Activated T-cell treated with anti-CD3 and anti-CD28 coated beads, Interleukin-2, amount 50 U/mL, for 4 hours (primary cell): ENCODE results near the gene AICDA. TPM values are rescaled to one million over a fixed set of nuclear protein-coding genes. Genes with fewer than 3 reads are reported as not detected.
"Not testable (repeated sequence)": the region's sequence is repeated elsewhere in the genome, so short reads cannot be mapped to it uniquely, and the experiment has no call there.

Source experiments
- ATAC-seq, 2 donors: fragments of 200-7000 bp; cut with Tn5 transposase; one replicate each; pipeline ENCODE4 v1.10.0; 2021
- DNase-seq: peaks from one replicate; pipeline ENCODE4 v3.0.0-alpha.2; 2020
- H3K27me3 Mint-ChIP-seq: one replicate; pipeline ENCODE4 v1.8.0; 2021; ENCODE audit warnings: low read depth, mixed read lengths
- H3K36me3 Mint-ChIP-seq: one replicate; pipeline ENCODE4 v1.8.0; 2022; ENCODE audit warnings: mixed read lengths; ENCODE audit not compliant: insufficient read depth
- H3K4me1 Mint-ChIP-seq: one replicate; pipeline ENCODE4 v1.8.0; 2021; ENCODE audit warnings: low read depth, mixed read lengths
- H3K4me3 Mint-ChIP-seq: one replicate; pipeline ENCODE4 v1.8.0; 2021; ENCODE audit warnings: mild to moderate bottlenecking, moderate library complexity, mixed read lengths
- H3K9me3 Mint-ChIP-seq: one replicate; pipeline ENCODE4 v1.8.0; 2021; ENCODE audit warnings: mixed read lengths
- total RNA-seq, 3 donors: library from RNA; stranded (reverse); gene quantifications; one replicate each; pipeline ENCODE4 v1.2.1, GENCODE V29; 2021

The AICDA gene
- total RNA-seq, 3 donors from 2014 or later: not detected

DNA sequence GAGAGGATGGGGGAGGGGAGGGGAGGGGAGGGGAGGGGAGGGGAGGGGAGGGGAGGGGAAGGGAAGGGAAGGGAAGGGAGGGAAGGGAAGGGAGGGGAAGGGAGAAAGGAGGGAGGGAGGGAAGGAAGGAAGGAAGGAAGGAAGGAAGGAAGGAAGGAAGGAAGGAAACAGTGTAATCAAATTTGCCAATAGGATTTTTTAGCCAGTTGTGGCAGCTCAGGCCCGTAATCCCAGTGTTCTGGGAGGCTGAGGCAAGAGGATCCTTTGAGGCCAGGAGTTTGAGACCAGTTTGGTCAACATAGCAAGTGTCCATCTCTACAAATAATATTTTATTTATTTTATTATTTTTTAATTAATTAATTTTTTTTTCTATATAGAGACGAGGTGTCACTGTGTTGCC, 19.4 kb downstream of the AICDA start:
- DNase-seq: no peak
- Mint-ChIP-seq H3K4me3 (no peak overlapping the region), H3K4me1 (peaks cover 6% of the 10 kb centered on the region), H3K9me3 (no peaks in the 10 kb centered on the region), H3K36me3 (no peaks in the 10 kb centered on the region), H3K27me3 (no peaks in the 10 kb centered on the region)
- ATAC-seq: no peak

GRCh38 chr12:8590842-8591545, 21.7 kb downstream of the AICDA start:
- Mint-ChIP-seq H3K36me3 (no peaks in the 10 kb centered on the region), H3K4me3 (no peak overlapping the region), H3K4me1 (peaks cover 6% of the 10 kb centered on the region), H3K9me3 (no peaks in the 10 kb centered on the region), H3K27me3 (no peaks in the 10 kb centered on the region)
- DNase-seq (no peak), ATAC-seq (peak; percentile 66 to 69)

DNA sequence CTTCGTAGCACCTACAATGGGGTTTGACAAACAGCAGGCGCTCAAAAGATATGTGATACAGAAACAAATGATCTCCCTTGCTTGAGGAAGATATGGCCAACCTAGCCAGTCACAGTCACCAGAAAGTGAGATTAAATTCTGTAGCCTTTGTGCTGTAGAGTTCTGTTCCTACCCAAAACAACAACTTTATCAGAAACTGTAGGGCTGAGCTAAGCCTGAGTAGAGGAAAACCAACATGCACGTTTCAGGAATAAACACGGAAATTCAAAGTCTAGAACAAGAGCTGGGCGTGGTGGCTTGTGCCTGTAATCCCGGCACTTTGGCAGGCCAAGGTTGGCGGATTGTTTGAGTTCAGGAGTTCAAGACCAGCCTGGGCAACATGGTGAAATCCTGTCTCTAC, 23.0 kb downstream of the AICDA start:
- Mint-ChIP-seq H3K4me1 (peaks cover 6% of the 10 kb centered on the region), H3K36me3 (no peaks in the 10 kb centered on the region), H3K9me3 (no peaks in the 10 kb centered on the region), H3K27me3 (no peaks in the 10 kb centered on the region), H3K4me3 (no peak overlapping the region)
- DNase-seq (no peak), ATAC-seq (no peak)

GRCh38 chr12:8584478-8584877, 28.2 kb downstream of the AICDA start:
- not testable (repeated sequence) for H3K4me3 Mint-ChIP-seq, ATAC-seq, DNase-seq, H3K36me3 Mint-ChIP-seq, H3K27me3 Mint-ChIP-seq, H3K9me3 Mint-ChIP-seq, H3K4me1 Mint-ChIP-seq

DNA sequence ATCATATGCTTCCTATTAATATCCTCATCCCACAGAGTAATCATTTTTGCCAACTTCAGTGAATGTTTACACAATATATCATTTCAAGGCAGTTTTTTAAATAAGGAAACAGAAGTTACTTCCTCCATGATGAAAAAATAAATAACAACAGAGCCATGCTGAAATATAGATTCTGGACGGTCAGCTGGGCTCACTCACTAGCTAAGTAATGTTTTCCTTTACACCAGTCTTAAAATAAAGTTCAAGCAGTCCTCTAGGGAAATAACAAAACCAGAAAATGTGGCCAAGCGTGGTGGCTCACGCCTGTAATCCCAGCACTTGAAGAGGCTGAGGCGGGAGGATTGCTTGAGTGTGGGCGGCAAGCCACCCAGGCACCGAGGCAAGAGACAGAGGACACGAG, 28.7 kb downstream of the AICDA start:
- H3K27me3 Mint-ChIP-seq: no peaks in the 10 kb centered on the region
- ATAC-seq (no peak), DNase-seq (no peak)
- no peak overlapping the region for H3K4me3 Mint-ChIP-seq
- no peaks in the 10 kb centered on the region for H3K9me3 Mint-ChIP-seq
- H3K4me1 Mint-ChIP-seq: peaks cover 4% of the 10 kb centered on the region
- H3K36me3 Mint-ChIP-seq: no peaks in the 10 kb centered on the region

DNA sequence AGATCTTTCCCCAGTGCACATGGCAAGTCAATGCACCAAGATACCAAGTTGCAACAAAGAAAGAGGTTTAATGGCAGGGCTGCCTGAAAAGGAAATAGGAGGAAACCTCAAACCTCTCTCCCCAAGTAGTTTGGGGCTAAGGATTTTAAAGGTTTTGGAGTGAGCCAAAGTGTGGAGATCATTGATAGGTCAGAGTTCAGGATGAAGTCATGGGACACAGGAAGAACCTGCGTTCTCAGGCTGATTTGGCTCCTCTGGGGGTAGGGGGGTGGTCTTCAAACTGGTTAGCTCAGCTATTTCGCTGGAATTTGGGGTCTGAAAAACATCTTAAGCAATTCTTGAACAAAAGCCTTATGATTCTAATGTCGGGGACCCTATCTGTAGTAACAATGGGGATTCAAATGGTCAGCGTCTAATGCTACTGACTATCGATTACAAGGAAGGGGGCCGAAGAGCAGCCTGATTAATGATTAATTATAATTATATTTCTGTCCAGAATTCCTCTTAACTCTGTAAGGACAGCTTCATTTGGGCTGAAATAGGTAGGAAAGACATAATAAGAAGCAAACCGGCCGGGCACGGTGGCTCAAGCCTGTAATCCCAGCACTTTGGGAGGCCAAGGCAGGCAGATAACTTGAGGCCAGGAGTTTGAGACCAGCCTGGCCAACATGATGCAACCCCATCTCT, 31.4 kb downstream of the AICDA start:
- no peak overlapping the region for H3K4me3 Mint-ChIP-seq

DNA sequence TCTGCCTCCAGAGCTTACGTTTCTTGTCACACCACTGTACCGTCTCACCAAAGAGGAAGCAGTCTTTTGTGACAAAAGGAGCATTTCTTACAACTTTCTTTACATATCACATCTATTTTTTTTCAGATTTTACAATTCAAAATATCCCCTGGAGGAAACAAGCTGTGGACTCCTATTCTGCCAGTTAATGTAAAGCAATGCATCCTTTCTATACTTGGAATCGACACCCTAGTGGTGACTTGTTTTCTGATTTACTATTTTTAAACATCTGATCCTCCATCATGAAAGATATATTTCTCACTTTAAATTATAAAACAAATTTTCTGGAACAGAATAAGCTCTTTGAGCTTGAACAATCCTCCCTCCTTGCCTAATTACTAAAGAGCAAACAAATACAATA, 34.8 kb downstream of the AICDA start:
- DNase-seq: no peak
- H3K27me3 Mint-ChIP-seq: no peaks in the 10 kb centered on the region
- H3K4me3 Mint-ChIP-seq: no peak overlapping the region
- no peaks in the 10 kb centered on the region for H3K36me3 Mint-ChIP-seq
- peaks cover 5% of the 10 kb centered on the region for H3K4me1 Mint-ChIP-seq
- no peaks in the 10 kb centered on the region for H3K9me3 Mint-ChIP-seq
- no peak for ATAC-seq

More for the DNA sequence above, 31.4 kb downstream of the AICDA start:
- Mint-ChIP-seq H3K36me3 (no peaks in the 10 kb centered on the region), H3K9me3 (no peaks in the 10 kb centered on the region), H3K27me3 (no peaks in the 10 kb centered on the region), H3K4me1 (peaks cover 4% of the 10 kb centered on the region)
- ATAC-seq (no peak), DNase-seq (no peak)

GRCh38 chr12:8572507-8572906, 40.2 kb downstream of the AICDA start:
- ATAC-seq: no peak
- DNase-seq: no peak
- peaks cover 11% of the 10 kb centered on the region for H3K4me1 Mint-ChIP-seq
- H3K4me3 Mint-ChIP-seq: no peak overlapping the region
- no peaks in the 10 kb centered on the region for H3K9me3 Mint-ChIP-seq
- no peaks in the 10 kb centered on the region for H3K27me3 Mint-ChIP-seq
- no peaks in the 10 kb centered on the region for H3K36me3 Mint-ChIP-seq

DNA sequence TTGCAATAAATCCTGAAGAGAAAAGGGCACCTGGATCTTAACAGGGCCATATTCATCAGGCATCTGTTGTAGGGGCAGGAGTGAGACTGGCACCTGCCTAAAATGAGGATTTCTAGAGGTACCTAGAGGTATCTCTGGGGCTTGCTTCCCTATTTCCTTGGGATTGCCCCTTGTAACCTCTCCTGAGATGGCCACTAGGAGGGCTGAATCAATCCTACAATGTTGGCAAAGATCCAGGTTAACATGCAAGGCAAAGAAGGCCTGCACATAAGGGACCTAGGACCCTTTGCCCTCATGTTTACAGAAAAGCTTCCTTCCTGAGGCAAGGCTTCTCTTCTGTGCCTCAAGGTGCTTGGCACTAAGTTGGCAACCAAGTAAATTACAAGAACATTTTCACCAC, 46.1 kb downstream of the AICDA start:
- Mint-ChIP-seq H3K36me3 (peaks cover 2% of the 10 kb centered on the region), H3K4me1 (no peaks in the 10 kb centered on the region), H3K9me3 (peaks cover 12% of the 10 kb centered on the region), H3K4me3 (no peak overlapping the region), H3K27me3 (no peaks in the 10 kb centered on the region)
- ATAC-seq (no peak), DNase-seq (no peak)

GRCh38 chr12:8566052-8566451, 46.6 kb downstream of the AICDA start:
- not testable (repeated sequence) for H3K27me3 Mint-ChIP-seq, H3K4me3 Mint-ChIP-seq, DNase-seq, ATAC-seq, H3K4me1 Mint-ChIP-seq, H3K36me3 Mint-ChIP-seq
- peaks cover 12% of the 10 kb centered on the region for H3K9me3 Mint-ChIP-seq

- DNase-seq (no peak), ATAC-seq (no peak)
- H3K27me3 Mint-ChIP-seq: no peaks in the 10 kb centered on the region
- H3K4me1 Mint-ChIP-seq: no peaks in the 10 kb centered on the region
- no peak overlapping the region for H3K4me3 Mint-ChIP-seq
- peaks cover 2% of the 10 kb centered on the region for H3K36me3 Mint-ChIP-seq
- H3K9me3 Mint-ChIP-seq: peaks cover 12% of the 10 kb centered on the region
Observed at GRCh38 chr12:8564656-8565055, 48.0 kb downstream of the AICDA start.

GRCh38 chr12:8563356-8563755, 49.3 kb downstream of the AICDA start:
- Mint-ChIP-seq H3K9me3 (peaks cover 12% of the 10 kb centered on the region), H3K27me3 (no peaks in the 10 kb centered on the region), H3K4me1 (no peaks in the 10 kb centered on the region), H3K4me3 (no peak overlapping the region), H3K36me3 (peaks cover 2% of the 10 kb centered on the region)
- no peak for ATAC-seq
- DNase-seq: no peak

DNA sequence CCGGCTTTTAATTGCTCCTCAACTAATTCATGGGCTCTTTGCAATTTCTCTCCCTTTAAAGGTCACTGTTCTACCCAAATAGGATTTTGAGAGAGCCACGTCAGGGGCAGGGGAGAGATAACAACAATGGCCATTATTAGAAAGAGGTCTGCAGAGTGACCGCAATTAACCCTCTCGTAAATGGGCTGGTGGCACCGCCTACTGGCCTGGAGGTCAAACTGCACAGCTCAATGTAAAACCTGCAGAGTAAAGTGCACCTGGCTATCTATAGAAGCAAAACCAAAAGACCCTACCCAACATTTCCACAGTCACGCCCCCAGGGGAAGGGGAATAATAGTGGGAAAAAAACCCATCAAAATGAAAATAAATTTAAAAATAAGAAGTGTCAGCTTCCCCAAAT, 50.3 kb downstream of the AICDA start:
- DNase-seq (no peak), ATAC-seq (no peak)
- H3K4me1 Mint-ChIP-seq: no peaks in the 10 kb centered on the region
- H3K27me3 Mint-ChIP-seq: no peaks in the 10 kb centered on the region
- H3K9me3 Mint-ChIP-seq: peaks cover 12% of the 10 kb centered on the region
- peaks cover 2% of the 10 kb centered on the region for H3K36me3 Mint-ChIP-seq
- no peak overlapping the region for H3K4me3 Mint-ChIP-seq

DNA sequence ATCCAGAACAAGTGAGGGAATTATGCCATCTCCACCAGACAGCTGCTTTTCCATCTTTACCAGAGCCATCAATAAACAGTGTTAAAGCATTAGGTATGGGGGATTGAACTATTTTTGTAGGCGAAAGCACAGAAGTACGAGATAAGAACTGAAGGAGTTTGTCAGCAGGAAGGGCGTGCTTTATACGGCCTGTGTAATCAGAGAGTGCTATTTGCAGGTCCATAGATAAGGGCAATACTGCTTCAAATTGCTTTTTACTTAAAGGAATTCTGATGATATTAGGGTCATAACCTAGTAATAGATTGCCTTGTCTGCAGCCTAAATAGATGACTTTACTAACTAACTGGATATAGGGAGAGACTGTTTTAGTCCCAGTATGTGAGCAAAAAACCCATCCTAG, 51.6 kb downstream of the AICDA start:
- no peak overlapping the region for H3K4me3 Mint-ChIP-seq
- DNase-seq (no peak), ATAC-seq (no peak)
- H3K36me3 Mint-ChIP-seq: peaks cover 2% of the 10 kb centered on the region
- peaks cover 12% of the 10 kb centered on the region for H3K9me3 Mint-ChIP-seq
- no peaks in the 10 kb centered on the region for H3K27me3 Mint-ChIP-seq
- no peaks in the 10 kb centered on the region for H3K4me1 Mint-ChIP-seq

DNA sequence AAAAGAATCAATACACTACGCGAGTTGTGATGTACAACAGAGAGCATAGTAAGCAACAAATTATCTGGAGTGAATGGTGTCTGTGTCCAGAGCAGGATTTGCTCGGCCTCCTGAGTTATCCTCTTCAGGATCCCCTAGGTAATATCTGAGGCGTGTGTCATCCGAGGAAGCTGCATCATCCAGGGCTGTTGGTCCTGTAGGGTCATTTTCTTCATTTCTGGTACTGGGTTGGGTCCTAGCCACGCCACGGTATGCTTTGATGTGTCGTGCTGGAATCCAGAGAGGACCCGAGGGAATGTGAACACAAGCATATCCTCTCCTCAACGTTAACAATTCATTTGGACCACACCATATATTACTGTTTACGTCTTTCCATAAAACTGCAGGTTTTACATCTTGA, 53.0 kb downstream of the AICDA start:
- ATAC-seq (no peak), DNase-seq (no peak)
- Mint-ChIP-seq H3K4me1 (no peaks in the 10 kb centered on the region), H3K9me3 (peaks cover 12% of the 10 kb centered on the region), H3K36me3 (peaks cover 2% of the 10 kb centered on the region), H3K4me3 (no peak overlapping the region), H3K27me3 (no peaks in the 10 kb centered on the region)
